Large intestine (tissue), 12 donors: Measurements from ENCODE around the gene CHRNB1. TPM values are rescaled to one million over a fixed set of nuclear protein-coding genes. Genes with fewer than 3 reads are reported as not detected.

ENCODE experiments used
- DNase-seq, 2 donors: peaks; one replicate each; pipeline versions ENCODE4 v3.0.0 to v3.0.0-alpha.2; 2013
- H3K27ac ChIP-seq: one replicate; pipeline ENCODE4 v1.5.1; 2013; ENCODE audit warnings: low read length
- H3K27me3 ChIP-seq: 2 replicates; pipeline ENCODE4 v1.6.1; 2013; ENCODE audit warnings: low read length; ENCODE audit not compliant: control insufficient read depth, insufficient read depth
- H3K36me3 ChIP-seq: 2 replicates; pipeline ENCODE4 v1.6.1; 2013; ENCODE audit warnings: low read length; ENCODE audit not compliant: control insufficient read depth, insufficient read depth
- H3K4me1 ChIP-seq: one replicate; pipeline ENCODE4 v1.6.1; 2013; ENCODE audit warnings: low read length; ENCODE audit not compliant: control insufficient read depth, insufficient read depth
- H3K4me3 ChIP-seq: one replicate; pipeline ENCODE4 v1.5.1; 2013; ENCODE audit warnings: low read length
- H3K9me3 ChIP-seq: one replicate; pipeline ENCODE4 v1.6.1; 2013; ENCODE audit warnings: mild to moderate bottlenecking, low read depth, low read length, moderate library complexity; ENCODE audit not compliant: control insufficient read depth
- WGBS: methylation state at CpG from one replicate; pipeline ENCODE4 v1.1.5; 2013; ENCODE audit warnings: low lambda C conversion rate; ENCODE audit not compliant: insufficient coverage; 5-methylcytosine and 5-hydroxymethylcytosine counted together
- long read RNA-seq, 11 donors: transcript quantifications; one replicate each; lab custom pipeline, GENCODE V29; 2026
- polyA plus RNA-seq: library from polyadenylated mRNA; unstranded; fragments of 120-200 nt; gene quantifications from one replicate; pipeline ENCODE4 v1.2.1, GENCODE V29; 2013

Gene CHRNB1, protein sequence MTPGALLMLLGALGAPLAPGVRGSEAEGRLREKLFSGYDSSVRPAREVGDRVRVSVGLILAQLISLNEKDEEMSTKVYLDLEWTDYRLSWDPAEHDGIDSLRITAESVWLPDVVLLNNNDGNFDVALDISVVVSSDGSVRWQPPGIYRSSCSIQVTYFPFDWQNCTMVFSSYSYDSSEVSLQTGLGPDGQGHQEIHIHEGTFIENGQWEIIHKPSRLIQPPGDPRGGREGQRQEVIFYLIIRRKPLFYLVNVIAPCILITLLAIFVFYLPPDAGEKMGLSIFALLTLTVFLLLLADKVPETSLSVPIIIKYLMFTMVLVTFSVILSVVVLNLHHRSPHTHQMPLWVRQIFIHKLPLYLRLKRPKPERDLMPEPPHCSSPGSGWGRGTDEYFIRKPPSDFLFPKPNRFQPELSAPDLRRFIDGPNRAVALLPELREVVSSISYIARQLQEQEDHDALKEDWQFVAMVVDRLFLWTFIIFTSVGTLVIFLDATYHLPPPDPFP
- polyA plus RNA-seq = 7.4 TPM
- long read RNA-seq, donor 1, partial matches to known transcripts = 0 of 3 reads
- long read RNA-seq, donor 1, other reads (novel, unspliced or antisense) = 0 of 3 reads
- long read RNA-seq, donor 2, partial matches to known transcripts = 8 of 10 reads
- long read RNA-seq, donor 2, other reads (novel, unspliced or antisense) = 0 of 10 reads
- long read RNA-seq, donor 3 = 0 reads
- long read RNA-seq, donor 4 = 0 reads
- long read RNA-seq, donor 5 = 0 reads
- long read RNA-seq, donor 6, partial matches to known transcripts = 0 of 4 reads
- long read RNA-seq, donor 6, other reads (novel, unspliced or antisense) = 0 of 4 reads
- long read RNA-seq, donor 7, partial matches to known transcripts = 0 of 1 reads
- long read RNA-seq, donor 7, other reads (novel, unspliced or antisense) = 0 of 1 reads
- long read RNA-seq, donor 8, partial matches to known transcripts = 0 of 3 reads
- long read RNA-seq, donor 8, other reads (novel, unspliced or antisense) = 0 of 3 reads
- long read RNA-seq, donor 9, partial matches to known transcripts = 0 of 2 reads
- long read RNA-seq, donor 9, other reads (novel, unspliced or antisense) = 0 of 2 reads
- long read RNA-seq, donor 10, partial matches to known transcripts = 0 of 2 reads
- long read RNA-seq, donor 10, other reads (novel, unspliced or antisense) = 0 of 2 reads
- long read RNA-seq, donor 11, partial matches to known transcripts = 5 of 5 reads
- long read RNA-seq, donor 11, other reads (novel, unspliced or antisense) = 0 of 5 reads

DNA sequence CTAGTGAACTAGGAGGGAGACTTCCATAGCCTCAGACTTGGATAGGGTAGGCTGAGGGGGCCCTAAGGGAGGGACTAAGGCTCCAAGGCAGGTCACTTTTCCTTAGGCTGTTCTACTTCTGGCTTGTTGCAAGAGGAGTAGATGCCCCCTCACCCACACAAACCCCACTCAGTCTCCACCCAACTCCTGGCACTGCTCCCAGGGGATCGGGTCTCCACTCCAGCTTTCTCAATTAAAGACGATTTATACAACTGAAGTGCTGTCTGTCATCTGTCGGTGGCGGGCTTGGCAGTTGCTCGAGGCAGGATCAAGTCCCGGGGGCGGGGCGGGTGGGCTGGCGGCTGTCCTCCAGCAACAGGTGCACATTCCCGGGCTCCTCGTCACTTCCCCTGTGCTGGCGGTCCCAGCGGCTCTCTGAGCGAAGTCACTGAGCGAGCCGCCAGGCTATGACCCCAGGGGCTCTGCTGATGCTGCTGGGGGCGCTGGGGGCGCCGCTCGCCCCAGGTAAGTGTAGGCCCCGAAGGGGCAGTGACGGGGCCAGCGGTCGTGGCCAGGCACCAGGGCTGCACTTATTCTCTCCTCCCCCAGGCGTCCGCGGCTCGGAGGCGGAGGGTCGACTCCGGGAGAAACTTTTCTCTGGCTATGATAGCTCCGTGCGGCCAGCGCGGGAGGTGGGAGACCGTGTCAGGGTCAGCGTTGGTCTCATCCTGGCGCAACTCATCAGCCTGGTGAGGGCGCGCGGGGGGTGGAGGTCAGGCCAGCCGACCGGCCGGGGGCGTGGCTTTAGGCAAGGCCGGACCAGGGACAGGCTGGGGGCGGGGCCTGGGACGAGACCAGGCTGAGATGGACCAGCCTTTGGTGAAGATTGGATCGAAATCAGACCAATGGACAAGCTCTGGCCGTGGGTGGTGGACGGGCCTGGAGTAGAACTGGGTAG is at the start of gene CHRNB1:
CHRNB1 (plus strand) TSS at position 380 of the 937 bp plus-strand sequence; CDS start at position 447, 67 bp downstream.
- H3K4me3 ChIP-seq = peak within 1 kb of the TSS; percentile 44
- WGBS = no CpG with 5 or more reads among the region's 51 CpGs
- H3K27ac ChIP-seq = no peak within 1 kb of the TSS
- peaks cover 17% of the 10 kb centered on the region for H3K4me1 ChIP-seq
- H3K27me3 ChIP-seq = peaks cover 73% of the 10 kb centered on the region
- no peaks in the 10 kb centered on the region for H3K36me3 ChIP-seq
- DNase-seq = peak; percentile 38 to 60
- peaks cover 3% of the 10 kb centered on the region for H3K9me3 ChIP-seq

DNA sequence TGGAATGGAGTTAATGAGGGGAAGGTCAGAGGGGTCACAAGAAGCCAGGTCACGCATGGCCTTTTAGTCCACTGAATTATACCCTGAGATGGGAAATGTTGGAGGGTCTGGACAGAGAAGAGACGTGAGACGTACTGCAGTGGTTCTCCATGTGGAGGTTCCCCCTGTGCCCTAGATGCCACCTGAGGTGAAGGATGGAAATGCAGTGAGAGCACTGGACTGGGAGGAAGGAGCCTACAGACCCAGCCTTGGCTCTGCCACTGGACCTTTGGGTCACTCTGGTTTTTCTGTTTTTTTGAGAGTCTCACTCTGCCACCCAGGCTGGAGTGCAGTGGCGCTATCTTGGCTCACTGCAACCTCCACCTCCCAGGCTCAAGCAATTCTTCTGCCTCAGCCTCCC is 48.7 kb upstream of the CHRNB1 start:
- Histone ChIP-seq H3K4me1 (peaks cover 16% of the 10 kb centered on the region), H3K36me3 (peaks cover 5% of the 10 kb centered on the region), H3K27ac (no peak overlapping the region), H3K9me3 (no peaks in the 10 kb centered on the region), H3K4me3 (no peak overlapping the region), H3K27me3 (peaks cover 7% of the 10 kb centered on the region)
- WGBS = 100% methylated on average over 1 of the region's 4 CpGs
- no peak for DNase-seq

DNA sequence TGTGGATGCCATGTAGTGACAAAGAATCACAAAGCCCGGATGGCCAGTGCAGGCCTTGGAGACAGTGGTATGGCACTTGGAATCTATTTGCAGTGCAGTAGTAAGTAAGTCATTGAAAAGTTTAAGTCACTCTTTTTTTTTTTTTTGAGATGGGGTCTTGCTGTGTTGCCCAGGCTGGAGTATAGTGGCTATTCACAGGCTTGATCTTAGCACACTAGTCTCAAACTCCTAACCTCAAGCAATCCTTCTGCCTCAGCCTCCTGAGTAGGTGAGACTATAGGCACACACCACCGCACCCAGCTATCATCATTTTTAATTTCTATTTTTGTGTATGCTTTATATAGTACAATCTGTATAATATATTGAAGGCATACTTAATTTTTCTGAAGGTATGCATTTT is 46.2 kb upstream of the CHRNB1 start:
- no peaks in the 10 kb centered on the region for H3K9me3 ChIP-seq
- no peak overlapping the region for H3K27ac ChIP-seq
- no peak overlapping the region for H3K4me3 ChIP-seq
- no peaks in the 10 kb centered on the region for H3K36me3 ChIP-seq
- no CpG with 5 or more reads among the region's 2 CpGs for WGBS
- peaks cover 2% of the 10 kb centered on the region for H3K27me3 ChIP-seq
- H3K4me1 ChIP-seq = peaks cover 17% of the 10 kb centered on the region
- DNase-seq = no peak

DNA sequence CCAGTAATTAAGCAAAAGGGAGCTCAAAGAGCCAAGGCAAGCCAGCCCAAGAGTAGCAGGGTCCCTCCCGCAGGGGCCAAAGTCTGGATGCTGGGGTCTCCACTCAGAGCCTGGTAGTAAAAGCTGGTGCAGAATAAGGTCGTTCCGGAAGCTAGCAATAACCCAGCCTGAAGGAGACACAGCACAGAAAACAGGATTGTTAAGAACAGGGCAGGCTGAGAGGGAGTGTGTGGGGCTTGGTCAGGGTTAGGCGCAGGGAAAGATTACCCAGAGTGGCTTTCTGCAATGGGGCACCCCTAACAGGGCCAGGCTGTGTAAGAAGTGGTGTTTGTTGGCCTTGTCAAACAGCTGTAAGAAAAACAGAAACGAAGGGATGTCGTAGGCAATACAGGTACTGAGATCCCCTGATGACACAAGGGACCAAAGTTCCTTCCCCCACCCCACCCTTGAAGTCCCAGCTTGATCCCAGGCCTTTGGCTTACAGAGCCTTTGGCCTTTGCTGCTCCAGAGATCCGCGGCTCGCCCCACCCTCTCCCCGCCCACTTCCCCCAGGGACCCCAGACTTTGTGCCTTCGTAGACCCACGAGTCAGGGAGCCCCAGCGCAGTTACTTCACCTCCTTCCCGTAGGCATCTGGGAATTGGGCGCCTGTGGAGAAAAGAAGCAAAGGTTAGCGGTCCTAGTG is 41.7 kb upstream of the CHRNB1 start:
- Histone ChIP-seq H3K36me3 (no peaks in the 10 kb centered on the region), H3K27me3 (peaks cover 31% of the 10 kb centered on the region), H3K27ac (peak overlapping the region; percentile 96), H3K9me3 (no peaks in the 10 kb centered on the region), H3K4me3 (peak overlapping the region; percentile 93), H3K4me1 (peaks cover 9% of the 10 kb centered on the region)
- peak; percentile 93 to 97 for DNase-seq
- WGBS = no CpG with 5 or more reads among the region's 16 CpGs

DNA sequence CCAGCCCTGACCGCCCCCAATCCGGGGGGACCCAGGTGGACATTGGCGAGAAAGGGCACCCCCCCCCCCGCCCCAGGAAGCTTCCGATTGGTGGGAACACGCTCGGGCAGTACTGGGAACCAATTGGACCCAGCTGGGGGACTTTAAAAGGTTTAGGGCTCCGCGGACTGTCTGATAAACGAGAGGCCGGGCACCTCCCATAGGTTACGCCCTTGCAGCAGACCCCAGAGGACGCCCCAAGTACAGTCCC is 41.2 kb upstream of the CHRNB1 start:
- H3K4me3 ChIP-seq = peak overlapping the region; percentile 93
- H3K27ac ChIP-seq = peak overlapping the region; percentile 96
- H3K36me3 ChIP-seq = no peaks in the 10 kb centered on the region
- WGBS = no CpG with 5 or more reads among the region's 13 CpGs
- H3K9me3 ChIP-seq = no peaks in the 10 kb centered on the region
- peaks cover 9% of the 10 kb centered on the region for H3K4me1 ChIP-seq
- no peak for DNase-seq
- peaks cover 34% of the 10 kb centered on the region for H3K27me3 ChIP-seq

DNA sequence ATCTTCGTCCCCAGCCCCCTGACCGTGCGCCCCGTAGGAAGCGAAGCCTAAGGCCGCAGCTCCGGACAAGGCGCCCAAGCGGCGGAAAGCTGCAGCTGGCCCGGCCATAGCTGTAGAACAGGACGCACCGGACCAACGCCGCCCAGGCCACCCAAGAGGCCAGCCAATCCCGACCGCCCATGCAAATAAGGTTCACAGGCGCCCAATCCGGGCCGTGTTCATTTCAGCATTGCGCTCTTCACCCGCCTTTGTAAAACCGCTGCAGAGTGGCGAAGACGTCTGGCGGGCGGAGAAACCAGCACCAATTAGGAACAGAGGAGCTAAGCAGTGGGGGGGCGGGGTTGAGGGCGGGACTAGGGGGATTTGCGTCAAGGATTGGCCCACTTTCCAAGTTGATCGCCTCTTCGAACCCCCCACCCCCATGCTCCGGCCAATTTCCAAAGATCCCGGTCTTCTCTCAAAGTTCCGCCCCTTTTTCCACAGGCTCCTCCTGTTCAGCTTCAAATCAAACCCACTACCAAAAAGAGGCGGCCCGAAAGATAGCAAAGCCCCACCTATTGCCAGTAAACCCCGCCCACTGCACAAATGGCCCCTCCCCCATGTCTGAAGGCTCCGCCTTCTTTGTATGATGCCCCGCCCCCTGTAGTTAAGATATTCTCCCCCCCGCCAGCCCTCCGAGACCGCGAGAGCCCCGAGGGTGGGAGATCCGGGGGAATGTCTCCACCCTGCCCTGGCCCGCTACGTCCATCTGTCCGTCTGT is 40.7 kb upstream of the CHRNB1 start, which contains the start of gene TMEM256:
TMEM256 (minus strand) TSS at position 121 of the 760 bp plus-strand sequence; CDS start at position 108, 13 bp downstream.
- H3K36me3 ChIP-seq = no peaks in the 10 kb centered on the region
- no peaks in the 10 kb centered on the region for H3K9me3 ChIP-seq
- WGBS = no CpG with 5 or more reads among the region's 49 CpGs
- peaks cover 9% of the 10 kb centered on the region for H3K4me1 ChIP-seq
- peaks cover 39% of the 10 kb centered on the region for H3K27me3 ChIP-seq
- H3K4me3 ChIP-seq = peak within 1 kb of the TSS; percentile 93
- peak; percentile 99 to 100 for DNase-seq
- peak within 1 kb of the TSS; percentile 96 for H3K27ac ChIP-seq

DNA sequence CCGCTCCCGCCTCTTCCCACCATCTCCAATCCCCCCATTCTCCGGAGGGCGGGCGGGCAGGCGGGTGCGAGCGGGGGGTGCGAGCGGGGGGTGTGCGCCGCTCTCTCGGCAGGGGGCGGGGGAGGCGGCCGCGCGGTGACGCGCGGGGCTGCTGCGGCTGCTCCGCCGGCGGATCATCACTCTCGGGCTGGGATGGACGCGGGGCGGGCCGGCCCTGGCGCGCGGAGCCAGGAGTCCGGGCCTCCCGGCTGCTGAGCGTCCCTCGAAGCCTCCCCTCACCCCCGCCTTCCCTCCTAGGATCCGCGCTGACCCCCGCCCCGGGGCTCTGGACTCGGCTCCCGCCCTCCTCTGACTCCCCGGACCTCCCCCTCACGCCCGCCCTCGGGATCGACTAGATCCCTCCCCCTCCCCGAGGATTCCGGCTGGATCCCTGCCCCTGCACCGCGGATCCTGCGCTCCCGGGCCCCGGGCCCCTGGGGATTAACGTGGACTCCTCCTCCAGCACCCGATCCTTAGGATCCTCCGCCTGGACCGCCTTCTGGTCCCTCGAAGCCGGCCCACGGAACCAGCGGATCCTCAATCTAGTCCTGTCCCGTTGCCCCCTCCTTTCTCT is 40.0 kb upstream of the CHRNB1 start:
- H3K9me3 ChIP-seq = no peaks in the 10 kb centered on the region
- peaks cover 45% of the 10 kb centered on the region for H3K27me3 ChIP-seq
- WGBS = 0% methylated on average over 1 of the region's 65 CpGs
- H3K27ac ChIP-seq = peak overlapping the region; percentile 68
- H3K4me1 ChIP-seq = peaks cover 9% of the 10 kb centered on the region
- DNase-seq = no peak
- H3K4me3 ChIP-seq = peak overlapping the region; percentile 54
- H3K36me3 ChIP-seq = peaks cover 4% of the 10 kb centered on the region

DNA sequence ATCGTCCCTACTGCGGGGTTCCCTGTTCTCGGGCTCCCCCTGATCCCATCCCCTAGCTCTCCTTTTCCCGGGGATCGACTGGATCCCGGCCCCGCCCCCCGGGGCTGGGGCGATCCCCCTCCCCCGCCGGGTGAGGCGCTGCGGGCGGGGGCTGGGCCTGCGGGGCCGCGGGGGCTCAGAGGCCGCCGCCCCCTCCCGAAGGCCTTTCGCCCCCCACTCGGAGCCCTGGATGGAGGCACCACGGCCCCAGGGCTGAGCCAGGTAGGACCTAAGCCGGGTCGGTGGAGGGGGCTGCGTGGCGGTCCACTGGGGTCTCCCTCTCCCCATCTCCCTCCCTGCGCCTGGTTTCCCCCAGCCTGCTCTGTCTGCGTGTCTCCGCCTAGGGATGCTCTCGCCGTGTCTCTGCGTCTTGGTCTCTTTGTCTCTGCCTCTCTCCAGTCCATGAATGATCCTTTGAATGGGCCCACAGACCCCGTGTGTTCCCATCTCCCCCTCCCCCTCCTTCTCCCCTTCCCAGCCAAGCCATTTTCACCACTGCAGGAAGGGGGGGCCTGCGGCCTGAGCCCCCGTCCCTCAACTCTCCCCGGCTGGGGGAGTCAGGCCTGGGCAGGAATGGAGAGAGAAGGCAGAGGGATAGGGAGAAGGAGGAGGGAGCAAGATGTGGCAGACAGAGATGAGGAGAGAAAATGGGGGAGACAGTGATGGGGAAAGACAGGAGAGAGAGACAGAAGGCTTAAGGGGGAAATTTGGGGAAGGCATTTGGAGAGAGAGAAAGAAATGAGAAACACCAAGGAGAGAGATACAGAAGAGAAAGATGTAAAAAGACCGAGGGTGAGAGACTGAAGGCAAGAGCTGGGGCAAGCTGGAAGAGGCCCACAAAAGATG is 39.3 kb upstream of the CHRNB1 start:
- WGBS = 13% methylated on average over 3 of the region's 38 CpGs
- H3K4me1 ChIP-seq = peaks cover 9% of the 10 kb centered on the region
- H3K4me3 ChIP-seq = peak overlapping the region; percentile 54
- peak overlapping the region; percentile 68 for H3K27ac ChIP-seq
- DNase-seq = peak in 1 of 2 donors; percentile 19
- H3K36me3 ChIP-seq = peaks cover 7% of the 10 kb centered on the region
- no peaks in the 10 kb centered on the region for H3K9me3 ChIP-seq
- H3K27me3 ChIP-seq = peaks cover 50% of the 10 kb centered on the region
